HG02588 (cell line): Measurements from ENCODE around the gene GORASP1.

Experiments used
- ATAC-seq: cut with Tn5 transposase; IDR thresholded peaks from one replicate; pipeline ENCODE4 v1.9.1; 2021; ENCODE audit warnings: mild to moderate bottlenecking, moderate library complexity; ENCODE audit not compliant: unreplicated experiment

The GORASP1 gene

DNA sequence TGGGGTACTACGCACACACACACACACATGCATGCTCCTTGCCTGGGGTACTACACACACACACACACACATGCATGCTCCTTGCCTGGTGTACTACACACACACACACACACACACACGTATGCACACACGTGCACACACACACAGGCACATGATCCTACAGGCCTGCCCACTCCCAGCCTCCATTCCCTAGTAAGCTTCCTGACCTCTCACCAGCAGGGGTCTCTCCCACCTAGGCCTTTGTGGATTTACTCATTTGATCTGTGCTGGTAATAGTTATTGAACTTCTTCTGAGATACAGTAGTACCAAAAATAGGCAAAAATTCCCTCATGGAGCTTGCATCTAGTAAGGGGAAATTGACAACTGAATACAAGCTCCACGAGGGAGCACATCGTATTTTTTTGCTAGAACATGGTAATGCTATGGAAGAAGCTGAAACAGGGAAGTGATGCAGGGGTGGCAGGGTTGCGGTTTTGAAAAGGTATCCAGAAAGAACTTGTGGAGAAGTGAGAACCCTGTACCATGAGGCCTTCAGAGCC, 19.2 kb upstream of the GORASP1 start:
- ATAC-seq, result no peak

DNA sequence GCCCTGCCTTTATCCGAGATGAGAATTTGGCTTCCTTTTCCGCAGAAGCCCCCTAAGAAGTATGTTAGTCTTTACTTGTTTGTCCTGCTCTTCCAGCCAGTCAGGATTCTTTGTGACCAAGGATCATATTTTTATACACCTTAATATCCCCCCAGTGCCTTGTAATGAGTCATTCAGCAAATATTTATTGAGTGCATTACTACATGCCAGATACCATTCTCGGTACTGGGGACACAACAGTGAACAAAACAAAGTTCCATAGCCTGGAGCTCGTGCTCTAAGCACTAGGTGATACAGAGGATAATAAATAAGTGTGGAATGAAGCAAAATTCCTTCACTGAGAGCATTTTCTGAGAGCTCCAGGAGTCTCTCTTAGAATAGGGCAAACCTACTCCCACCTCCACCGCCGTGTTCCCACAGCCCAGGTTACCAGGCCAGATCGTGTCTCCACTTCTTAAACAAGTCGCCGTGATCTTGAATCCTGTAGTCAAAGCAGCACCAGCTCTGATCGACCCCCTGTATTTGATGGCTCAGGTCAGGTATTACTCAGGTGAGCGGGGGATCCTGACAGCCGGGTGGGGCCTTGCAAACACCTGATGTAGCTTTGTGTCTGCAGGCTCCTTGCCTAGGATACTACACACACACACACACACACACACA, 18.5 kb upstream of the GORASP1 start:
- ATAC-seq, result no peak

- no peak for ATAC-seq
Measured at GRCh38 chr3:39124876-39125840, 17.7 kb upstream of the GORASP1 start.

DNA sequence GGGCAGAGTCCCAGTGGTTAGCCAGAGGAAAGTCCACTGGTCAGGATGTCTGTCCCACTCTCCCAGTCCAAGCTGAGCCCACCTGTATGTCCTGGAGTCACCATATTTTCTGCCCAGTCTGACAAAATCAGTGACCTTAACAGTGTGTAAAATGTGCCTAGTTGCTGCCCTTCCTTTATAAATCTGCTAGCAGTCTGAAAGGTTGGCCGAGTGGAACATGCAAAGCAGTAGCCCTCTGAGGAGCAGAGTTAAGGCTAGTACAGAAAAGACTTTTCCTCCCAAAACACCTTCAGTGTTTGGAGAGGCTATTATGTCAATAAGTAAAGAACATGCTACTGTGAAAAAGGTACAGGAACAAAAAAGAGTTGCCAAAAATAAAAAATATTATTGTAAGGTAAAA, 15.4 kb upstream of the GORASP1 start:
- ATAC-seq, result no peak

DNA sequence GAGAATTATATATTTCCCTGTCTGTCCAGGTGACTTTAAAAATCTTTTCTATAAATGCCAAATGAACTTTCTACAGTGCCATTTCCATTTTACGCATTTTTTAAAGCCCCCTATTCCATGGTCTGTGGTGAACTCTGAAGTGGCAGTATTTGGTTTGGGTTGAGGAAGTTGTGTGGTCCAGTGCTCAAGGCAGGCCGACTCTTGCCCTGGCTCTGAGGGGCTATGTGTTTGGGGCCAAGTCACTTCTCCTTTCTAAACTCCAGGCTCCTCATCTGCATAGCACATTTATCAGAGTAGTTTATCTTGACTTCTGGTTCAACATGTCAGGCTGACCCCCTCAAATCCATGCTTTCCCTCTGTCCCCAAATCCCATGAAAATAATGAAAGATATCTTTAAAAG, 14.2 kb upstream of the GORASP1 start:
- ATAC-seq, result no peak

- no peak for ATAC-seq
Measured at GRCh38 chr3:39118931-39119660, 11.7 kb upstream of the GORASP1 start.

DNA sequence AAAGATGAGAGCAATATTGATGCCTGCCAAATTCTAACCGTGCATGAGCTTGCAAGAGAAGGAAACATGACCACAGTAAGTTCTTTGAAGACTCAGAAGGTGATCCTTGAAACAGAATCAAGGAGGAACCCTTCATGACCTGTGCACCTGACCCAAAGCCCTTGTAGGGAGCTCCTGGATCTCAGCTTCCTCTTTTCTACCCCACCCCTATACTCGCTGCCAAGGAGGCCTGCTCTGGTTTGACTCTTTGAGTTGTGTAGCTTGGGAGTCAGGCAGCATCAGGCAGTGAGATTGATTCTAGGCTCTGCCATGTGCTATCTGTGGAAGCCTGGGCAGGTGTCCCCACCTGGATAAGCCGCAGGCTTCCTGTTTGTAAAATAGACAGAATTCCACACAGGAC, 10.7 kb upstream of the GORASP1 start:
- no peak for ATAC-seq

- no peak for ATAC-seq
Measured at GRCh38 chr3:39115870-39116269, 8.4 kb upstream of the GORASP1 start.

DNA sequence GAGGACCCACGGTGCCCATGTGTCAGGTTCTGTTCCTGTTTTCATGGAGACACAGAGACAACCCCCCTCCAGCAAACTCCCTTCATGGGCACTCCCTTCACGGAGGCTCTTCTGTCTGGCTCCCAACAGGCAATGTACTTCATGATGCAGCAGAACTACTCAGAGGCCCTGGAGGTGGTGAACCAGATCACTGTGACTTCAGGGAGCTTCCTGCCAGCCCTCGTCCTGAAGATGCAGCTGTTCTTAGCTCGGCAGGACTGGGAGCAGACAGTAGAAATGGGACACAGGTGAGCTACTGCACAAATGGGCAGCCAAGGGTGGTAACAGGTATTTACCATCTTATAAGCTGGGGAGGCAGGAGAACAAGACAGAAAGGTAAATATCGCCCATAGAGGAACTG, 7.0 kb upstream of the GORASP1 start:
- no peak for ATAC-seq

DNA sequence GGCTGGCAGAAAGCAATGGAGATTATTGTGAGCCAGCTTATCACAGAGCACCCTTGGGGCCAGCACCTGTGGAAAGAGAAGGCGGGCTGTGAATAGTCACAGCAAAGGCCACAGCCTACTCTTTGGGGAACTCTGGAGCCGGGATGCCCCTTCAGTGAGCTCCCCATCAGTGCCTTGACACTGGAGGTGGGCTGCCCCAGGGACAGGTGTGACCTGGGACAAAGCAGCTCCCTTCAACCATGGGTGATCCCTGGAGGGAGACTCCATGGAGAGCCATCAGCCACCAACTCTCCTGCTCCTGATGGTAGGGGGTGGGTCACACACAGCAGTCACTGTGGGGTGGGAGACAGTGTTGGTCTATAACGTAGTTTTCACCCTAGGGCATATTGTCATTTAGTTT, 5.9 kb upstream of the GORASP1 start:
- no peak for ATAC-seq

DNA sequence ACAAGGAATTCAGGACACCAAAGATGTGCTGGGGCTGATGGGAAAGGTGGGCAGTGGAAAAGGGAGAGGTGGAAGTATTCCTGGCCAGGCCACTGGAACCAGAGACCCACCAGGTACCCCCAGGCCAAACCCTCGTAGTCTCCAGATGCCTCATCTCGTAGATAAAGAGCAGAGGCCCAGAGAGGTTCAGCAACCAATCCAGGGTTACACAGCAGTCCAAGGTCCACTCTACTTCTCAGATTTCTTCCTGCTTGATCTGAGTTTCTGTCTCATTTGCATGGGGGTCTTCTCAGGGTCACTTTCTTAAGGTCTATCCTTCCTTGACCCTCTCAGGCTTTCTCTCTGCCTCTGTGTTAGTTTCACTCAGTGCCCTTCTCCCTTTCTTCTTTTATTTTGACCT, 5.1 kb upstream of the GORASP1 start:
- ATAC-seq, result no peak

DNA sequence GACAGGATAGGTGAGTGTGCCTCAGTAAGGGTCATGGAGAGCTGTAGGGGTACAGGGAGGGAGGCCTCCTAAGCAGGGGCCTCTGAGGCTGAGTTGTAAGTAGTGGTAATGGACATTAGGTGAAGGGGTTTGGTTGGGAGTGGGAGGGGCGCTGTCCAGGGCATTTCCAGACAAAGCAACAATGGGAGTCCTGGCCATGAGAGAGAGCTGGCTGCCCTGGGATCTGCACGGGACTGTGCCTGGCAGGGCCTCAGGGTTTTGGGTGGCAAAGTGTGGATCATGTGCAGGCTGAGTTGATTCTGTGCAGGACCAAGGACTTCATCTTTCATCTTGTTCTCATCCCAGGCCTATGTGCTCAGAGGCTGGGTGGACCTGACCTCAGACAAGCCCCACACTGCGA, 4.7 kb upstream of the GORASP1 start:
- ATAC-seq, result no peak

- ATAC-seq, result no peak
Measured at GRCh38 chr3:39110041-39110639, 2.7 kb upstream of the GORASP1 start.

DNA sequence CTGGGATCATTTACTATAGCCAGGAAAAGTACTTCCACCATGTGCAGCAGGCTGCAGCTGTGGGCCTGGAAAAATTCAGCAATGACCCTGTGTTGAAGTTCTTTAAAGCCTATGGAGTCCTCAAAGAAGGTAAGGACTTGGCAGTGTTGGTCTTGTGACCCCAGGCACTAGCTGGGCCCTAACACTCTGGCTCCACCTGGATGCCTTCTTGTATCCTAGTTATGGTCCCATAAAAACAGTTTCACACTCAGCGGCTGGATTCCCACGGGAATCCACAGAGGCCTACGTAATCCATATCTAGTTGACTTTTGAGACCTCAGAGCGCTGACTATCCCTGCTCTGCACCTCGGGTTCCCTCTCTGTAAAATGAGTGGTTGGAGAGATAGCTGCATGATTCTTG, 1.7 kb upstream of the GORASP1 start:
- no peak for ATAC-seq

DNA sequence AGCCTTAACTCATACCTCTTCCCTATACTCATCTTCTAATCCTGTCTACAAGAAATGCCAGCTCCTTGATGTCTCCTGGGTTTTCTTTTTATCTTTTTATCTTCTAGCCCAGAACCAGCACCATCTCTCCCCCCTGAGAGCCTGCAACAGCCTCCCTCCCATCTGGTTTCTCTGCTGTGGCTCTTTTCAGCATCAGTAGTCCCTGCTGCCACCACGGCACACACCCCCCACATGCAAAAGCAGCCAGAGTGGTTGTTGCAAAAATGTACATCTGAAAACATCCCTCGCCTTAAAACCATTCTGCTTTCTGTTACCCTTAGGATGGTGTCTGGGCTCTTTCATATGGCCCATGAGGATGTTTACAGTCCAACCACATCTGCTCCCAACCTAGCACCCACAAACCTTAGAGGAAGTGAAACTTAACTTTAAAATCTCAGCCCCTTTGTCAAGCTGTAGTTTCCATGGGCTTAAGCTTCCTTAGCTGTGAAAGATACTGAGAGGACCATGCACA, 828 bp upstream of the GORASP1 start:
- peak; percentile 75 for ATAC-seq

DNA sequence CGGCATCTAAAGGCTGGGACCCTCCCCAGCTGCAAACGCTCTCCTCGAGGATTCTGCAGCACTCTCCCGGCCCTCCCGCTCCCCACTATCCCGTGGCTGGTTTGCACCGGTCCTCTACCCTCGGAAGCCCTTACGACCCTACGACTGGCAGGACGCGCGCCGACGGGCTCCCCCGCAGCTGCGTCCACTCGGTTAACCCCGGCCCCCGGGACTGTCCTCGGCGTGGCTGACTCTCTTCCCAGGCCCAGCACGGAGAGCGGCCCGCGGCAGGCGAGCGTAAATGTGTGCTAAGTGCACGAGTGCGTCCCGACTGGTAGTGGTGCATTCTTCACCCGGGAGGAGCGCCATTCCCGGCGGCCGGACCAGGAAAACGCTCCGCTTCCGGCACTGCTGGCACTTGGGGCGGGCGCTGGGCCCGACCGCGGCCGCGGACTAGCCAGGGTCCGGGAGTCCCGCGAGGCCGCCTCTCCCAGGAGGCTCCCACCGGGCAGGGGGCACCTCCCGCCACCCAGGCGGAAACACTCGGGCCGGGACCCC, 508 bp downstream of the GORASP1 start:
- ATAC-seq, result peak; percentile 5

DNA sequence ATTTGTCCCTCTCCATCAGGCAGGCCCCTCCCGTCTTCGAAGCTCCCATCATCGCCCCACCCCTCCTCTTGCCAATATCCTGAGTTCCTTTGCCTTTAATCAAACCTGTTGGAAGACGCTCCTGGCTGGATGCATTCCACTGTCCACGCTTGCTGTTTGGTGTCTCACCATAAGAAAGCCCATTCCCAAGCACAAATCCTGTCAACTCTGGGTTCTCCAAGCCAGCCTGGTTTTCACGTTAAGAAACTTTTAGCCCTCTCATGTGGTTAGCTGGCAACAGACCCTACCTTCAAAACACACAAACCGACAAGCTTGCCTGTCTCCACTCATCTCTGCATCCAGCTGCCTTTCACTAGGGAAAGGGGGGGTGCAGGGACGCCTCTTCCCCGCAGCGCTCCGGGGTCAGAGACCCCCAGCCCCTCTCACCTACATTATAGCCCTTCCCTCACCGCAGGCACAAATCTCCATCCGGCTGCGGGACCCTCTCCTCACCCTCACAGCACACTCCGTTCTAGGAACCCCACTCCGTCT, 1.1 kb downstream of the GORASP1 start:
- ATAC-seq, result no peak

DNA sequence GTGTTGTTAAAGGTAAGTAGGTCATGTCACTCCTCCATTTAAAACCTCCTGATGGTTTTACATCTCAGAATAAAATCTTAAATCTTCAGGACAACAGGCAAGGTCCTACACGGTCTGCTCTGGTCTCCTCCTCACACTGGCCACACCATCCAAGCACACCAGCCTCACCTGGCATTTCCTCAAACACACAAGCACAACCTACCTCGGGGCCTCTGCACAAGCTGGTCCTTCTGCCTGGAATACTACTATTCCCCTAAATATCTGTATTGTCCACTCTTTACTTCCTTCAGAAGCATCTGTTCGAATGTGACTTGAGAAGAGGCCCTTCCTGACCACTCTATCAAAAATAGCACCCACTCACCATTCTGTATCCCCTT, 1.8 kb downstream of the GORASP1 start:
- ATAC-seq, result no peak

DNA sequence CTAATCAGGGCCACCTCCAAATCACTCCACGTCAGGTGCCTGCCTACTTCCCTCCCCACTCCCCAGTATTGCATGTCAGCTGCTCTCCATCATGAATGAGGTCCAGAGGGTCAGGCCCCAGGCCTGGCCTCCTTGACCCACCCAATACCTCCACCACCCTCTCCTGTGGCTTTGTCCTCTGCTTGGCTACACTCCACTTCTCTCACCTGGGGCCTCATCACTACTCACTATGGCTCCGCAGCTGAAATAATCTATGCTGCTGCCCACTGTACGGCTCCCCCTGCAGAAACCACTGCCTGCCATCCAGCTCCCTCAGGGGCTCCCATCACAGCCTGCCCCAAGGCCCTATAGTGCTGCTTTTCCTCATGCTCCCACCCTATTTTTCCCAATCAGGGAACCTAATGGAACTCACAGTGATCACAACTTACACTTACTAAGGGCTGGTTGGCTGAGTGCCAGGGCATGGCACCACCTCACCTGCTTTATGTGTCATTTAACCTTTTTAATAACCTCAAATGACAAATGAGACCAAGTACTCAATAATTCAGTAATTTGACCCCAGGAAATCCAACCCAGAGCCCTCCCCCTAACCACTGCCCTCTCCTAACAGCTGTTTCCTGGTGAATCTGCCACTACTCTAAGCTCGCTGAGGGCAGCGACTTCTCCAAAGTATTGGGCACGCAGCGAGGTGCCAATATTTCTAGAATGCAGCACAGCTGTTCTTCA, 2.3 kb downstream of the GORASP1 start:
- ATAC-seq, result no peak
